ENCODE results near the gene JARID2.
A peak's percentile ranks its signal among the peaks of the same experiment; 100 is the strongest.

The JARID2 gene

DNA sequence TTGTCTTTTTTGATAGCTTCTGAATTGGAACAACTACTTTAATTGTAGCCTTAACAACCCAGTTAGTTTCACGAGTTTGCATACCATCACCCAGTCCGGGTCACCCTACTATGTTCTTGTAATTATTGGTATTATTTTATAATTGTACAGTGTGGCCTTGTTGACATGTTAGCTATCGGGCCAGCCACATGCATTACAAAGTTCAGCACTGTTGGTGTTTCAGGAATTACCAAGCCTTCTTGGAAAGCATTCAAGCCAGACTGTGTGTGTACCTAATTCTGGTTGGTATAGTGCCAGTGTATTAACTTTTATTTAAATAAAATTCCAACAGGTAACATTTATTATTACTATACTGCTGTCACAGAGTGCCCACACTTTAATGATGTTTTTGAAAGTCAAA, 150.9 kb downstream of the JARID2 start:
- TF ChIP-seq, protein P1, sequence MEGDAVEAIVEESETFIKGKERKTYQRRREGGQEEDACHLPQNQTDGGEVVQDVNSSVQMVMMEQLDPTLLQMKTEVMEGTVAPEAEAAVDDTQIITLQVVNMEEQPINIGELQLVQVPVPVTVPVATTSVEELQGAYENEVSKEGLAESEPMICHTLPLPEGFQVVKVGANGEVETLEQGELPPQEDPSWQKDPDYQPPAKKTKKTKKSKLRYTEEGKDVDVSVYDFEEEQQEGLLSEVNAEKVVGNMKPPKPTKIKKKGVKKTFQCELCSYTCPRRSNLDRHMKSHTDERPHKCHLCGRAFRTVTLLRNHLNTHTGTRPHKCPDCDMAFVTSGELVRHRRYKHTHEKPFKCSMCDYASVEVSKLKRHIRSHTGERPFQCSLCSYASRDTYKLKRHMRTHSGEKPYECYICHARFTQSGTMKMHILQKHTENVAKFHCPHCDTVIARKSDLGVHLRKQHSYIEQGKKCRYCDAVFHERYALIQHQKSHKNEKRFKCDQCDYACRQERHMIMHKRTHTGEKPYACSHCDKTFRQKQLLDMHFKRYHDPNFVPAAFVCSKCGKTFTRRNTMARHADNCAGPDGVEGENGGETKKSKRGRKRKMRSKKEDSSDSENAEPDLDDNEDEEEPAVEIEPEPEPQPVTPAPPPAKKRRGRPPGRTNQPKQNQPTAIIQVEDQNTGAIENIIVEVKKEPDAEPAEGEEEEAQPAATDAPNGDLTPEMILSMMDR (IDR thresholded peaks at IDR 0.05; ENCODE audit: low read depth, low read length), result no peak
- H3K4me3 ChIP-seq (ENCODE audit: low read depth, low read length), result no peak overlapping the region

DNA sequence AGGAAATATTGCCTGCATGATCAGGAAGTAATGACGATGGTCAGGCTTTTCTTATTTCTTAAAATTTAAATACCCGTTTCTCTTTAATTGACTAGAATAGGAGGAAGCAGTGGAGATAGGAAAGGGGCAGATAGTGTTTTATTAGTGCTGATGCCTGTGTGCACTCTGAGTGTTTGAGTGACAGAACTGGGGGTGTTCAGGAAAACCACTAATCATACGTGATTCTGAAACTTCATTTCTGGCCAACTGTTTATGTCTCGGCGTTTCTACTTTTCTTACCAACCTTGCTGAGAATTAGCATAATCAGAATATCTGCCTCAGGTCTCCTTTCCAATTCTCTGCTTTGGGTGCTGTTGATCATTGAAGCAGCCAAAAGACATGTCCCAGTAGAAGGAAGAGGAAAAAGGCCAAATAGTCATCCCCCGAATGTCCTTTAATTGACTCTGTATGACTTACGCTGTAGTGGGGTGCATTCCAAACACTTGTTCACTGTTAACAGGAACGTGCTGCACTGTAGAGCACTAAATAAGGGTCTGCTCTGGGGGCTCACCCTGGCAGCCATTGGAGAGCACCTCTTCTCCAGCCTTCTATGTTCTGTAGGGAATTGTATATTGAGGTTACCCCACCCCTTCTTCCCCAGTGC, 152.9 kb downstream of the JARID2 start:
- TF ChIP-seq, protein P1 (IDR thresholded peaks at IDR 0.05; ENCODE audit: low read depth, low read length), result no peak
- no peak overlapping the region for H3K4me3 ChIP-seq (ENCODE audit: low read depth, low read length)

DNA sequence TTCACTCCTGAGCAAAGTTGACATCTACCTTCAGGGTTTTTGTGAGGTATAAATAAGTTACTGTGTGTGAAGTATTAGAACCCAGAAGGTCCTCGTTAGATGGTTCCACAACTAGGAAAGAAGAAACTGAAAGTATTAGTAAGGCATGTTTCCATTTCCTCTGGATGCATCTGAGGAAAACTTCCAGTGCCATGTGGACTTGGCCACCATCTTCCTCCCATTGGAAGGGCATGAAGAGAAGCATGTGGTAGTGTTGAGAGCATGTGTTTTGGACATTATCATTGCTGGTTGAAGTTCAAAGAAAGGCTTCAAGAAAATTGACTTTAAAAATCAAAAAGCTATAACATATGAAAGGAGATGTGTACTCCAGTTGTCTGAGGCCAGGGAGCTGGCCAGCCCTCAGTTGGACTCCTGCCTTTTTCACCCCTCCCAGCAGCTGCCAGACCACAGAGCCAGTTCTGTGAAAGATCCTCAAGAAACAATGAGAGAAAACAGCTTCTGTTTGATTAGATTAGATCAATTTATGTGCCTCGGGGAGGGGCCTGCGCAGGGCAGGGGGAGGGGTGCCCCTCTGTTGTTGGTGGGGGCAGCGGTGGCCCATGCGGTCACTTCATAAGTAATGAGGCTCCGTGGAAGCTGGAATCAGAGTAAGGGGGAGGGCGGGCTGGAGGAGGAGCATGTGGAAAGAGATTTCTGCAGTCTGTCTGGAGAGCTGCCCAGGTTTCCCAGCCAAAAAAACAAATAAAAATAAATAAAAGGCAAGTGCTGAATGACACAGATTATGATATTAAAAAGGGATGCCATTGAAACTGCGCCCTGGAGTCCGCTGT, 154.0 kb downstream of the JARID2 start:
- TF ChIP-seq, protein P1 (IDR thresholded peaks at IDR 0.05; ENCODE audit: low read depth, low read length), result no peak
- peak overlapping the region; percentile 32; the same call in 1 of the 2 replicates for H3K4me3 ChIP-seq (ENCODE audit: low read depth, low read length)

DNA sequence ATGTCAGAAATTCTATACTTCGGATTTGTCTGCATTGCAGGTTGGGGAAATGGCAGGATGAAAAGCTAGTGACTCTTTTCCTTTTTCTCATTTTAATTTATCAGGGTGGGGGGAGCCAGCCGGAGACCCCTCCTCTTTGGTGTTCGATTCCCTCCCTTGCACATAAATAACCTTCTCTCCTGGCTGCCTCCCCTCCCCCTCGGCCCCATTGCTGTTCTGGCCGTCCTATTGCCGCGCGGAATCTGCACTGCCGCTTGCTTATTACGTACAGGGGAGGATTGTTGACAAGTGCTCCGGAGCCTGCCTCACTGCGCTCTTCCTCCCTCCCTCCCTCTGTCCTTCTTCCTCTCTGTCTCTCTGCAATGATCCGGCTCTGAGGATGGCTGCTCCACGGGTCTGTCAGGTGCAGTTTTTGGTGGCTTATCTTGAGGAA, 154.7 kb downstream of the JARID2 start:
- H3K4me3 ChIP-seq (ENCODE audit: low read depth, low read length), result no peak overlapping the region

DNA sequence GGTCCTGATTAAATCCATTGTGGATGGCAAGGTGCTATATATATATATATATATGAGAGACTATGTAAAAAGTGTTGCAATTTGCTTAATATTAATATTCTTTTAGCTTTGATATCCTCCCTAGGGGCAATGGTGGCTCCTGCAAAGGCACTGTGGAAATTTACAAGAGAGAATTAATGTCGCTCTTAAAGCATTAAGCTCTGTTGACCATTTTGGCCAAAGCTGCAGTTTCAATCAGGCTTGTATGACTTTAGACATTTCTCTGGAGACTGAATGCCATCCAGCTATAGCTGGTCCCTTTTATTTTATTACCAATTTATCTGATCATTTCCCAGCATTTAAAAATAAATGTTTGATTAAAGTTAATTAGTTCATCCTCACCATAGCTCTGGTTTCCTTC, 155.3 kb downstream of the JARID2 start:
- TF ChIP-seq, protein P1 (IDR thresholded peaks at IDR 0.05; ENCODE audit: low read depth, low read length), result no peak

More for the DNA sequence above, 154.7 kb downstream of the JARID2 start:
- TF ChIP-seq, protein P1 (IDR thresholded peaks at IDR 0.05; ENCODE audit: low read depth, low read length), result no peak

DNA sequence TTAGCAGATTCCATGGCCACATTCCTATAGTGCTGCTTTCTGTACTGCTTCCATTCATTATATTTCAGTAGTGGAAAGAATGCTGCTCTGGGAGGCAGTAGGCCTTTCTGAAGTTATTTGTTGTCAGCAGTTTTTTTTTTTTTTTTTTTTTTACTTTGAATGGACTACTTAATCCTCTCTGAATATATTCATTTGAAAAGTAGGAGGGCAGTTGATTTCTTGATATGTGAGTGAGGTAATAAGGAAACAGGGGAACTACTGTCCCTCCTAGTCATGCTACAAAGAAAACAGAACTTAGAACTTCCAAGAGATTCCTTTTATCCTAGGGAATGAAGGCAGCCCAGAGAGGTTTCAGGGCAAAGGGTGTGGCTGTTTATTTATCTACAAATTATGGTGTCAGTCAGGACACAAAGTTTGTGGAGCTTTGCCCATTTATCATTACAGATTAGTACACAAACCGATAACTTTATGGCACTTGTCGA, 155.9 kb downstream of the JARID2 start:
- TF ChIP-seq, protein P1 (IDR thresholded peaks at IDR 0.05; ENCODE audit: low read depth, low read length), result no peak
- no peak overlapping the region for H3K4me3 ChIP-seq (ENCODE audit: low read depth, low read length)

More for the DNA sequence above, 155.3 kb downstream of the JARID2 start:
- H3K4me3 ChIP-seq (ENCODE audit: low read depth, low read length), result no peak overlapping the region
